OCI-LY7 (cell line): ENCODE results near the gene PPP2R2B. TPM values are rescaled to one million over a fixed set of nuclear protein-coding genes. Genes with fewer than 3 reads are reported as not detected.

Experiments
- BruUV-seq: library from RNA; stranded (reverse); fragments of 400-500 nt; replicated peaks from 2 replicates; lab custom pipeline; 2021; lab: Mats Ljungman, UMichigan
- CTCF ChIA-PET: fragments of 300-600 bp; sonication (Branson Sonifier 250); formaldehyde crosslinking; loops from one replicate; lab custom pipeline; 2022; ENCODE audit warnings: antibody characterized with exemption; ENCODE audit not compliant: unreplicated experiment; lab: Charles Lee
- POLR2A ChIA-PET: fragments of 300-600 bp; sonication (Branson Sonifier 250); formaldehyde crosslinking; loops from one replicate; lab custom pipeline; 2022; ENCODE audit warnings: antibody characterized with exemption; lab: Charles Lee
- DNase-seq: peaks from one replicate; pipeline ENCODE4 v3.0.0-alpha.2; 2015; ENCODE audit warnings: low spot score
- H2AFZ ChIP-seq: fragments of 200-600 bp; sonication (generic), shearing (Covaris generic); 2 replicates; pipeline ENCODE4 v1.6.1; 2014; ENCODE audit warnings: mild to moderate bottlenecking, antibody characterized with exemption, low read length, moderate library complexity
- H3K27ac ChIP-seq: fragments of 200-600 bp; sonication (generic); 2 replicates; pipeline ENCODE4 v1.5.1; 2014; ENCODE audit warnings: mixed run types, low read depth, mild to moderate bottlenecking, moderate library complexity, low read length, inconsistent platforms; ENCODE audit not compliant: poor library complexity, severe bottlenecking
- H3K36me3 ChIP-seq: fragments of 200-600 bp; sonication (generic); 2 replicates; pipeline ENCODE4 v1.6.1; 2014; ENCODE audit warnings: mild to moderate bottlenecking, antibody characterized with exemption, low read length, moderate library complexity, mixed read lengths; ENCODE audit not compliant: insufficient read depth
- H3K4me1 ChIP-seq: fragments of 200-600 bp; sonication (generic); 2 replicates; pipeline ENCODE4 v1.5.1; 2014; ENCODE audit warnings: mild to moderate bottlenecking, low read length; ENCODE audit not compliant: insufficient read depth, poor library complexity, severe bottlenecking
- H3K4me2 ChIP-seq: fragments of 200-600 bp; sonication (generic); 2 replicates; pipeline ENCODE4 v1.6.1; 2014; ENCODE audit warnings: mild to moderate bottlenecking, low read length
- H3K4me3 ChIP-seq: fragments of 200-600 bp; sonication (generic); 2 replicates; pipeline ENCODE4 v1.5.1; 2014; ENCODE audit warnings: mild to moderate bottlenecking, low read depth, low read length; ENCODE audit not compliant: poor library complexity, severe bottlenecking
- H3K79me2 ChIP-seq: fragments of 200-600 bp; sonication (generic); 2 replicates; pipeline ENCODE4 v1.6.1; 2016; ENCODE audit warnings: low read depth, mild to moderate bottlenecking, low read length, moderate library complexity, mixed read lengths; ENCODE audit not compliant: insufficient read depth
- H3K9me2 ChIP-seq: fragments of 200-600 bp; sonication (generic); 2 replicates; pipeline ENCODE4 v1.6.1; 2016; ENCODE audit warnings: mild to moderate bottlenecking, low read length, mixed read lengths; ENCODE audit not compliant: insufficient read depth
- H3K9me3 ChIP-seq: fragments of 200-600 bp; sonication (generic); 2 replicates; pipeline ENCODE4 v1.6.1; 2014; ENCODE audit warnings: mild to moderate bottlenecking, mixed run types, low read length, mixed read lengths
- H4K20me1 ChIP-seq: fragments of 200-600 bp; sonication (generic); 2 replicates; pipeline ENCODE4 v1.6.1; 2014; ENCODE audit warnings: mild to moderate bottlenecking, antibody characterized with exemption, low read length, moderate library complexity, mixed read lengths; ENCODE audit not compliant: insufficient read depth
- EZH2phosphoT487 ChIP-seq: fragments of 200-600 bp; sonication (generic); IDR thresholded peaks from 2 replicates; pipeline ENCODE4 v1.6.1; 2018; ENCODE audit warnings: low read depth, borderline replicate concordance, mild to moderate bottlenecking, mixed run types, antibody characterized with exemption, low read length, moderate library complexity, mixed read lengths
- intact Hi-C: fragments of 100-400 bp; cut with micrococcal nuclease; formaldehyde crosslinking; loops from one replicate; pipeline ENCODE4 v1.10.0; 2022; ENCODE audit not compliant: unreplicated experiment
- total RNA-seq, 2 experiments: library from RNA; depleted of rRNA in 1 of 2; stranded (reverse); fragments of >200 nt in 1 of 2; shearing (Covaris generic) in 1 of 2; gene quantifications; 2 replicates each; pipeline ENCODE4 v1.2.3, GENCODE V29; 2014 to 2022
- TF ChIP-seq, protein P1 (sequence below): fragments of 200-600 bp; sonication (generic); conservative IDR thresholded peaks from 2 replicates; pipeline ENCODE4 v1.5.1; 2014; ENCODE audit warnings: mild to moderate bottlenecking, antibody characterized with exemption, low read length, moderate library complexity, mixed read lengths

The PPP2R2B gene
- total RNA-seq, 2 experiments from 2014 or later: not detected

DNA sequence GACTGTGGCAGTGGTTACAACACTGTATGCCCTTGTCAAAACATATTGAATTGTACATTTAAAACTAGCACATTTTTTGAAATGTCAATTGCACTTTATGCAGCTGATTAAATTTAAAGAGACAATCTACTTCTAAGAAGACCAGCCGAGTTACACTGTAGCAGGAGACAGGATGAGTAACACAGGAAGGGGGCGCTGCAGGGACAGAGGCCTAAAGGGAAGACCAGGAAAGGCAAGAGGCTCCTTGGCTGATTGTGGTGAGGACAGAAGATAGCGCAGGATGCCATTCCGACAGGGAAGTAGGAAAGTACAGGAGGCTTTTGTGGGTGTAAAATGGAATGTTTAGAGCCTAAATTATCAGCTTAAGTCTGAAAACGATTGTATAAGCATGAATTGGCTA lies 28.2 kb upstream of the PPP2R2B start:
- Histone ChIP-seq H3K4me1 (no peaks in the 10 kb centered on the region), H3K36me3 (no peaks in the 10 kb centered on the region), H4K20me1 (no peaks in the 10 kb centered on the region), H3K4me3 (no peak overlapping the region), H3K79me2 (no peaks in the 10 kb centered on the region), H2AFZ (no peak overlapping the region), H3K9me3 (no peaks in the 10 kb centered on the region), H3K4me2 (no peak overlapping the region), H3K9me2 (no peaks in the 10 kb centered on the region), H3K27ac (no peak overlapping the region)
- TF ChIP-seq, protein P1, sequence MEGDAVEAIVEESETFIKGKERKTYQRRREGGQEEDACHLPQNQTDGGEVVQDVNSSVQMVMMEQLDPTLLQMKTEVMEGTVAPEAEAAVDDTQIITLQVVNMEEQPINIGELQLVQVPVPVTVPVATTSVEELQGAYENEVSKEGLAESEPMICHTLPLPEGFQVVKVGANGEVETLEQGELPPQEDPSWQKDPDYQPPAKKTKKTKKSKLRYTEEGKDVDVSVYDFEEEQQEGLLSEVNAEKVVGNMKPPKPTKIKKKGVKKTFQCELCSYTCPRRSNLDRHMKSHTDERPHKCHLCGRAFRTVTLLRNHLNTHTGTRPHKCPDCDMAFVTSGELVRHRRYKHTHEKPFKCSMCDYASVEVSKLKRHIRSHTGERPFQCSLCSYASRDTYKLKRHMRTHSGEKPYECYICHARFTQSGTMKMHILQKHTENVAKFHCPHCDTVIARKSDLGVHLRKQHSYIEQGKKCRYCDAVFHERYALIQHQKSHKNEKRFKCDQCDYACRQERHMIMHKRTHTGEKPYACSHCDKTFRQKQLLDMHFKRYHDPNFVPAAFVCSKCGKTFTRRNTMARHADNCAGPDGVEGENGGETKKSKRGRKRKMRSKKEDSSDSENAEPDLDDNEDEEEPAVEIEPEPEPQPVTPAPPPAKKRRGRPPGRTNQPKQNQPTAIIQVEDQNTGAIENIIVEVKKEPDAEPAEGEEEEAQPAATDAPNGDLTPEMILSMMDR: no peak
- TF ChIP-seq EZH2phosphoT487: no peak
- intact Hi-C loops: no loop called here
- ChIA-PET CTCF (no interaction called here), POLR2A (no interaction called here)
- DNase-seq: no peak
- BruUV-seq: no TSS peak

DNA sequence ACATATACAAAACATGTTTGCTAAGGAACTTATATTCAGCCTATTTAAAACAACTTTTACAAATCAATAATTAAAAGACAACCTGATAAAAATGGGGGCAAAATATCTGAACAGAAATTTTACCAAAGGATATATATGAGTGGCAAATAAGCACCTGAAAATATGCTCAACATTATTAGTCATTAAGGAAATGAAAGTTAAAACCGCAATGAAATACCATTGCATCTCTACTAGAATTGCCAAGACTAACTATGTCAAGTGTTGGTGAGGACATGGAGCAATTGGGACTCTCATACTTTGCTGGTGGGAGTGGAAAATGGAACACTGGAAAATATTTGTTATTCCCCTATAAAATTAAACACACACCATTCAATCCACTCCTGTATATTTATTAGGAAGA lies 26.3 kb upstream of the PPP2R2B start:
- Histone ChIP-seq H2AFZ (no peak overlapping the region), H3K27ac (no peak overlapping the region), H3K9me3 (no peaks in the 10 kb centered on the region), H3K36me3 (no peaks in the 10 kb centered on the region), H3K9me2 (no peaks in the 10 kb centered on the region), H3K4me1 (no peaks in the 10 kb centered on the region), H3K79me2 (no peaks in the 10 kb centered on the region), H3K4me3 (no peak overlapping the region), H4K20me1 (no peaks in the 10 kb centered on the region), H3K4me2 (no peak overlapping the region)
- CTCF ChIA-PET: no interaction called here
- TF ChIP-seq, protein P1: no peak
- TF ChIP-seq EZH2phosphoT487: no peak
- no peak for DNase-seq
- POLR2A ChIA-PET: no interaction called here
- BruUV-seq: no TSS peak
- intact Hi-C loops: no loop called here

DNA sequence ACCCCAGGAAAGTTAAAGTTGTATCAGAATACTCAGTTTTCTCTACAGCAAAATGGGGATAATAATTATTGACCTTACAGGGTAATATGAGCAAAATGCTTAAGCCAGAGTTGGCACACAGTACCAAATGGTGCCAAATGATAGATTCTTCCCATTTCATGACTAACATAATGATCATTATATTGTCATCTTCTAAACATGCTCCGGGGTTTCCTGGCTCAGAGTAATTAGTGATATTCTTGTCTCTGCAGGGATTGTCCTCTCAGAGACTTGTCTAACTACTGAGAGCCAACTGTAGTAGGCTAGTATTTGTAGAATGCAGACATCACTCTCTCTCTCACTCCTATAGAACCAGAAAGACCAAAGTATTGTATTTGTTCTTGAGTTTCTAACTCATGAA lies 25.2 kb upstream of the PPP2R2B start:
- H4K20me1 ChIP-seq: no peaks in the 10 kb centered on the region
- no peaks in the 10 kb centered on the region for H3K9me3 ChIP-seq
- no peak overlapping the region for H3K27ac ChIP-seq
- no peak for DNase-seq
- ChIA-PET CTCF (no interaction called here), POLR2A (no interaction called here)
- no TSS peak for BruUV-seq
- no peaks in the 10 kb centered on the region for H3K4me1 ChIP-seq
- no peak for TF ChIP-seq EZH2phosphoT487
- TF ChIP-seq, protein P1: no peak
- no peaks in the 10 kb centered on the region for H3K79me2 ChIP-seq
- no peaks in the 10 kb centered on the region for H3K36me3 ChIP-seq
- no peak overlapping the region for H2AFZ ChIP-seq
- intact Hi-C loops: no loop called here
- no peak overlapping the region for H3K4me3 ChIP-seq
- no peak overlapping the region for H3K4me2 ChIP-seq
- H3K9me2 ChIP-seq: no peaks in the 10 kb centered on the region
